Thyroid gland (tissue), 4 donors: ENCODE measurements around the gene EPHB3.

Experiments
- POLR2A ChIP-seq, 2 donors: fragments of 450-650 bp; IDR thresholded peaks; one replicate each; pipeline ENCODE4 v1.6.1; 2017; ENCODE audit warnings: antibody characterized with exemption in 2 of 2, mild to moderate bottlenecking in 2 of 2, moderate library complexity in 1 of 2
- TF ChIP-seq, protein P1 (sequence below), 6 experiments: fragments of 200-600 bp in 3 of 6; fragments of 450-650 bp in 3 of 6; sonication (generic) in 3 of 6; IDR thresholded peaks; one replicate each; pipeline ENCODE4 v1.5.1; 2016 to 2019; ENCODE audit warnings: antibody characterized with exemption in 6 of 6, mild to moderate bottlenecking in 2 of 6, inconsistent platforms in 1 of 6, moderate library complexity in 1 of 6

DNA sequence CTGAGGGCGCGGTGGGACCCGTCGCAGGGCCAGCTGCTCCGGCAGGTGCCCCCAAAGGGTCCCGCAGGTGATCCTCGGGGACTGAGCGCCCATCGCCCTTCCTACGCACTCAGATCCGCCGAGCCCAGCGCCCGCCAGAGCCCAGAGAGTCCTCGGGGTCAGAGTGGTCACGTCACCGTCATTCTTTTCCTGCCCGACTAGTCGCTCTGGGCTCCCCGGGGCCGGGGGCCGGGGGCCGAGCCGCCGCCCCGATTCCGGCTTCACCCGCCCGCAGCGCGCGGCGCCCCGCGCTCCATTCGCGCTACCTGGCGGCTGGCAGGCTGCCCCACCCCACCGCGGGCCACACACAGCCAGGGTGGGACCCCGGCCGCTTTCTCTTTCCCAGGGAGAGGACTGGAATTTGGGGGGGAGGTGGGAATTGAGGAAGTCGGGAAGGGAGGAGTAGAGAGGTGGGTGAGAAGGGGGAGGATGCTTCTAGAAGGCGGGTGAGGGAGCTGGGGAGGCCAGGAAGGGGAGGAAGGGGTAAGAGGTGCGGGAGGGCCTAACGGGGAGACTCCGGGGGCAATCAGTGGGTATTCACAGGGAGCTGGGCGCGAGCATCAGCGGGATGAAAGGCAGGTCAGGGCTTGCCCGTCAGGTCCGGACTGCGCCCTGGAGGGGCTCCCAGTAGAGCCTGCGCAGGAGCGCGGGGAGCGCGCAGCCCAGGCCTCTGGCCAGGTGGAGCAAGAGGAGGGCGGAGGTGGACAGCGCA is 36.1 kb upstream of the EPHB3 start:
- TF ChIP-seq, protein P1, sequence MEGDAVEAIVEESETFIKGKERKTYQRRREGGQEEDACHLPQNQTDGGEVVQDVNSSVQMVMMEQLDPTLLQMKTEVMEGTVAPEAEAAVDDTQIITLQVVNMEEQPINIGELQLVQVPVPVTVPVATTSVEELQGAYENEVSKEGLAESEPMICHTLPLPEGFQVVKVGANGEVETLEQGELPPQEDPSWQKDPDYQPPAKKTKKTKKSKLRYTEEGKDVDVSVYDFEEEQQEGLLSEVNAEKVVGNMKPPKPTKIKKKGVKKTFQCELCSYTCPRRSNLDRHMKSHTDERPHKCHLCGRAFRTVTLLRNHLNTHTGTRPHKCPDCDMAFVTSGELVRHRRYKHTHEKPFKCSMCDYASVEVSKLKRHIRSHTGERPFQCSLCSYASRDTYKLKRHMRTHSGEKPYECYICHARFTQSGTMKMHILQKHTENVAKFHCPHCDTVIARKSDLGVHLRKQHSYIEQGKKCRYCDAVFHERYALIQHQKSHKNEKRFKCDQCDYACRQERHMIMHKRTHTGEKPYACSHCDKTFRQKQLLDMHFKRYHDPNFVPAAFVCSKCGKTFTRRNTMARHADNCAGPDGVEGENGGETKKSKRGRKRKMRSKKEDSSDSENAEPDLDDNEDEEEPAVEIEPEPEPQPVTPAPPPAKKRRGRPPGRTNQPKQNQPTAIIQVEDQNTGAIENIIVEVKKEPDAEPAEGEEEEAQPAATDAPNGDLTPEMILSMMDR (IDR thresholded peaks at IDR 0.05): no peak
- TF ChIP-seq POLR2A (IDR thresholded peaks at IDR 0.05): no peak
